Fibroblast of skin of abdomen (primary cell): ENCODE results near the gene TARDBP.
A peak's percentile ranks its signal among the peaks of the same experiment; 100 is the strongest.
"Not testable (repeated sequence)": the region's sequence is repeated elsewhere in the genome, so short reads cannot be mapped to it uniquely, and the experiment has no call there.

Experiments
- DNase-seq: peaks from one replicate; pipeline ENCODE4 v3.0.0-alpha.2; 2013

TARDBP gene

DNA sequence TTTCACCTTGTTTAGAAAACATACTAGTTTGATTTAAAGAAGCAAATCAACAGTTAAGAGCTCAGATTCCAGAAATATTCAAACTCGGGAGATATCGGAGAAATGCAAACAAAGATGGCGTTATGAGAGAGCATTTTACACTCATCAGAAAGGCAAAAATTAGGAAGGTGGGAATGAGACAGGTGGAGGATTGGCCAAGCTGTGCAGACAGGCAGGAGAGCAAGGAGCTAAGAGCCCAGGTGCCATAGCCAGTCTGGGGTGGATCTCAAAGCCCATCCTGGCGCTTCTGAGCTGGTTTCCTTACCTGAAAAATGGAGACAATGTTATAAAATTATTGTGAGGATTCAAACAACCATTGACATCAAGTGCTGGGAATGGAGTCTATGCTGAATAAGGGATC, 19.6 kb upstream of the TARDBP start:
- DNase-seq: no peak

DNA sequence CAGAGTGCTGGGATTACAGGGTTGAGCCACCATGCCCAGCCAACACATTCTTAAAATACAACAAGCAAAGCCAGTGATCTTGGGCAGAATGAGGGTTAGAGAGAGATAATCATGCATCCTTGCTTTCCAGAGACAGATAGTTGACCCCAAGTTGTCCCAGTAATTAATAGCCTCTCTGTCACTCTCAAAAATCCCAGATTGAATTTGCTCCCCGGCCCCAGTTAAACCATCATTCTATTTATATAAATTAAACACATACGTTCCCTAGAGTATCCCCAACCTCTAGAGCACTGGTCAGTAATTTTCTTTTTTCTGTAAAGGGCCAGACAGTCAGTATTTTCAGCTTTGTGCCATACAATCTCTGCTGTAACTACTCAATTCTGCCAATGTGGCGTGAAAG, 16.4 kb upstream of the TARDBP start:
- DNase-seq: no peak

- DNase-seq: no peak
Observed at GRCh38 chr1:11000526-11000925, 11.9 kb upstream of the TARDBP start.

- no peak for DNase-seq
Observed at GRCh38 chr1:11013160-11013531, 692 bp downstream of the TARDBP start.

GRCh38 chr1:11019358-11019757, 6.9 kb downstream of the TARDBP start:
- not testable (repeated sequence) for DNase-seq

- DNase-seq: no peak
Observed at GRCh38 chr1:11019971-11020370, 7.5 kb downstream of the TARDBP start.

DNA sequence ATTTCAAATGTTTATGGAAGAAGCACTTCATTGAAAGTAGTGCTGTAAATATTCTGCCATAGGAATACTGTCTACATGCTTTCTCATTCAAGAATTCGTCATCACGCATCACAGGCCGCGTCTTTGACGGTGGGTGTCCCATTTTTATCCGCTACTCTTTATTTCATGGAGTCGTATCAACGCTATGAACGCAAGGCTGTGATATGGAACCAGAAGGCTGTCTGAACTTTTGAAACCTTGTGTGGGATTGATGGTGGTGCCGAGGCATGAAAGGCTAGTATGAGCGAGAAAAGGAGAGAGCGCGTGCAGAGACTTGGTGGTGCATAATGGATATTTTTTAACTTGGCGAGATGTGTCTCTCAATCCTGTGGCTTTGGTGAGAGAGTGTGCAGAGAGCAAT, 10.7 kb downstream of the TARDBP start:
- no peak for DNase-seq

- DNase-seq: no peak
Observed at GRCh38 chr1:11024154-11024873, 11.9 kb downstream of the TARDBP start.

DNA sequence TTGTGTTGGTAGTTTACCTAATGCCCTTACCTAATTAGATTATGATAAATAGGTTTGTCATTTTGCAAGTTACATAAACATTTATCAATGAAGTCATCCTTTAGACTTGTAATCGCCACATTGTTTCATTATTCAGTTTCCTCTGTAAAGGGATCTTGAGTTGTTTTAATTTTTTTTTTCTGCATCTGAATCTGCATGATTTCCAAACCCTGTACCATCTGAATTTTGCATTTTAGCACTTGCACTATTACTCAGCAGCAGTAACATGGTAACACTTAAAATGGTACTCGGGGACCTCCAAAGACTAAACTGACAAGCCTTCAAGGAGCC, 12.4 kb downstream of the TARDBP start:
- DNase-seq: no peak

DNA sequence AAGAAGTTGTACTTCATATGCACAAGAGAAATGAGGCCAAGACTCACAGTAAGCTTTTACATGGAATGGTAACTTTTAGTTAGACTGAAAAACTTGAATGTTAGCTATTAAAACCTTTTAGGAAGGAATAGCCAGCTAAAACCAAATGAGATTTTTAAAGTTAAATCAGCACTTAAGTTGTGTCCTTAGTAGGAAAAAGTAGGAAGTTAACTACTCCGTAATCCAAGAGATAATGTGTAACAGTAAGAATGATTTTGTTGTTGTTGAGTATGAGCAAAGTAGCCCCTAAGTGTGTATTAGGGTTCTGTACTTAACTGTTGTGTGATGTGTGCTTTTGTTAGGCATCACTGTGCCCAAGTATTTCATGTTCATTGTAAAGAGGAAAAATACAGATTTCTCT, 13.2 kb downstream of the TARDBP start:
- no peak for DNase-seq

DNA sequence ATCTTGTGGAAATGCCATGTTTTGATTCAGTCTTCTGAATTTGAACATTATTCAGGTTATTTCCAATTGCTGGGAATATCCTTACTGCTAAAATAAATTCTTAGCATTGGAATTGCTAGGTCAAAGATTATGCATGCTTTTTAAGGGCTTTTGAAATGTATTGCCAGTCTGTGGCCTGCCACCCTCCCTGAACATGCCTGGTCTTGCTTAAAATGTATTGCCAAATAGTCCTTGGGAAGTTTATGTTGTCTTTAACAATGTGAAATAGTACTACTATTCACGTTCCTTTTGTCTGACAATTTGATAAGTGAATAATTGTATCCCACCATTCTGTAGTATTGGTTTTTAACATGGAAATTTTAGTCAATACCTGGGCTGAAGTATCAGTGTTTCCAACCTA, 13.6 kb downstream of the TARDBP start:
- DNase-seq: no peak

DNA sequence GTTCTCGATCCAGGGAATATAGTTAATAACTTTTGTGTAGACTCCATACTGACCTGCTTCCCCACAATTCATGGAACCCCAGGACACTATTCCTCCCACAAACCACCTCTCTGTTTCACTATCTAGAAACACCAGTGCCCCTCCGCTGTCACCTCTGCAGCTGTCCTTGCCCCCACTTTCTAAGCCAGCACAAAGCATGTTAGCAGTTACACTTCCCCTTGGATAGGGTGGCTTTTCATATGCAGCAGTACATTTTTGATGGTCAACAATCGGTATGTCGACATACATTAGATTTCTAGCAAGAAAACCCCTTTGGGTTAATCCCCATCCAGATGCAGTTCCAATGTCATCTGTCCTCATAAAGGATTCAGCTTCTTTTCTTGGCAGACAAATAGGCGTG, 14.4 kb downstream of the TARDBP start:
- DNase-seq: no peak

- DNase-seq: no peak
Observed at GRCh38 chr1:11027316-11027715, 14.9 kb downstream of the TARDBP start.

GRCh38 chr1:11028018-11028417, 15.6 kb downstream of the TARDBP start:
- no peak for DNase-seq

GRCh38 chr1:11030865-11031264, 18.4 kb downstream of the TARDBP start:
- DNase-seq: no peak

- DNase-seq: no peak
Observed at GRCh38 chr1:11031624-11032262, 19.3 kb downstream of the TARDBP start.

DNA sequence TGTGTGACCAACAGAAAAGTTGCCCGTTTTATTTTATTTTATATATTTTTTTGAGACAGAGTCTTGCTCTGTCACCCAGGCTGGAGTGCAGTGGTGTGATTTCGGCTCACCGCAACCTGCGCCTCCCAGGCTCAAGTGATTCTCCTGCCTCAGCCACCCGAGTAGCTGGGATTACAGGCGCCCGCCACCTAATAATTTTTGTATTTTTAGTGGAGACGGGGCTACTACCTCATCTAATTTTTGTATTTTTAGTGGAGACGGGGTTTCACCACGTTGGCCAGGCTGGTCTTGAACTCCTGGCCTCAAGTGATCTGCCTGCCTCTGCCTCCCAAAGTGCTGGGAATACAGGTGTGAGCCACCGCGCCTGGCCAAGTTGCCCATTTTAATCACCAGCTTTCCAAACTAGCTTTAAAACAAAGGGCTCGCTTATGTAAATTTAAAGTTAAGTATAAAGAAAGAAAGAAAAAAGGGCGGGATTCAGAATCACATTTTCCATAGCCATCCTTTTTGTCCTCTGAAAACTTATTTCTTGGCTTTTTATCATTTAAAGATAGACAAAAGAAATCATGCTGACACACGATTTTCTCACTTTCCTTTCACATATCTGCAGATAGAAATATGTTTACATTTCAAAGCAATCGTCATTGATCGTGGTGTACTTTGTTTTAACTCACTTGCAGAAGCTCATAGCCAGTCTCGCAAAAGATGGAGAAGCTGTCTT, 24.7 kb downstream of the TARDBP start:
- DNase-seq: not testable (repeated sequence)

- peak; percentile 75 for DNase-seq
Observed at GRCh38 chr1:11037740-11038182, 25.3 kb downstream of the TARDBP start.

DNA sequence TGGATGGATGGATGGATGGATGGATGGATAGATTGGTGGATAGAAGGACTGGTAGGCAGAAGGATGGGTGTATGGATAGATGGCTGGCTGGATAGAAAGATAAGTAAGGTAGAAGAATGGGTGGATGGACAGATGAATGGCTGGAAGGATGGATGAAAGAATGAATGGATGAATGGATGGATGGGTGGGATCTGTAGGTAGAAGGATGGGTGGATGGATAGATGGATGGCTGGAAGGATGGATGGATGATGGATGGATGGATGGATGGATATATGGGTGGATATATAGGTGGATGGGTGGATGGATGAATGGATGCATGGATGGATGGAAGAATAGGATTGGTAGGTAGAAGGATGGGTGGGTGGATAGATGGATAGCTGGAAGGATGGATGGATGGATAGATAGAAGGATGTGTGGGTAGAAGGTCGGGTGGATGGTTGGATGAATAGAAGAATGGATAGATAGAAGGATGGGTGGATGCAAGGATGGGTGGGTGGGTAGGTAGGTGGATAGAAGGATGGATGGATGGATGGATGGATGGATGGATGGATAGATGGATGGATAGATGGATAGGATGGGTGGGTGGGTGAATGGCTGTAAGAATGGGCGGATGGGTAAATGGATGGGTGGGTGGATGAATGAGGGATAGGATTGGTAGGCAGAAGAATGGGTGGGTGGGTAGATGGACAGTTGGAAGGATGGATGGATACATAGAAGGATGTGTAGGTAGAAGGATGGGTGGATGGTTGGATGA, 27.1 kb downstream of the TARDBP start:
- DNase-seq: no peak

- not testable (repeated sequence) for DNase-seq
Observed at GRCh38 chr1:11040105-11040429, 27.6 kb downstream of the TARDBP start.

GRCh38 chr1:11041048-11041447, 28.6 kb downstream of the TARDBP start:
- no peak for DNase-seq

DNA sequence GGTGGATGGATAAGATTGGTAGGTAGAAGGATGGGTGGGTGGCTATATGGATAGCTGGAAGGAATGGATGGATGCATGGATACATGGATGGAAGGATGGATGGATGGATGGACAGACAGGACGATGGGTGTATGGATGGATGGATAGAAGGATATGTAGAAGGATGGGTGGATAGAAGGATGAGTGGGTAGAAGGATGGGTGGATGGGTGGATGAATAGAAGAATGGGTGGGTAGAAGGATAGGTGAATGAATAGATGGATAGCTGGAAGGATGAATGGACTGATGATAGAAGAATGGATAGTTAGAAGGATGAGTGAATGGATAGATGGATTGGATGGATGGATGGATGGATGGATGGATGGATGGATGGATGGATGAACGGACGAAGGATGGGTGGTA, 29.6 kb downstream of the TARDBP start:
- no peak for DNase-seq
